Measurements from ENCODE around the gene TCTA.

DNA sequence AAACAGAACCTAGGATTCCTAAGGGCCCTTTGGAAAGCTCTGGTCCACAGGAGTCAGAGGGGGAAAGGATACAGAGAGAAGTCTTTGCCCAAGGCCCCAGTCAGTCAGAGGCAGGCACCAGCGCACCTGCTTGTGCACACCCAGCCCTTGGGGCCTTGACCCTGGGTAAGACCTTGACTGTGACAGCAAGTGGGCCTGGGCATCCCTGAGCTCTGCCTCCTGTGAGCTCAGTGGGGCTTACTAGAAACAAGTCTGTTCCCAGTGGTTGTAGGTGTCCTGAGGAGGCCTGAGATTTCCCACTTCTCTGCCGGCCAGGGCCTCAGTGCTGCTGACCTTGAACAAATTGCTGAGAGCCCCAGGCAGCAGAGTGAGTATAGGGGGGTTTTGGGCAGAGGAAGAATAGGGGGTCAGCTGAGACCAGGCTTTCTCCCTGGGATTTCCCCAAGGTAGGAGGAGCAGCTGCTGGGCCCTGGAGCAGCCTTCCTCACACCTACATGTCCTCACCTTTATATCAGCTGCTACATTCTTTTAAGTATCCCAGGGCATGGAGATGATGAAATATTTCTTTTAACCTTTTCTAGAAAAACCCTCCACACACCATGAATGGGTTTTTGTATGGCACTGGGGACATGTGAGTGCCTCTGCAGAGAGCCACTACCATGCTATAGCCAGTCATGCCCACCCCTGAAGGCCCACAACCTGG, 48.1 kb downstream of the TCTA start:
- TF ChIP-seq, protein P1, sequence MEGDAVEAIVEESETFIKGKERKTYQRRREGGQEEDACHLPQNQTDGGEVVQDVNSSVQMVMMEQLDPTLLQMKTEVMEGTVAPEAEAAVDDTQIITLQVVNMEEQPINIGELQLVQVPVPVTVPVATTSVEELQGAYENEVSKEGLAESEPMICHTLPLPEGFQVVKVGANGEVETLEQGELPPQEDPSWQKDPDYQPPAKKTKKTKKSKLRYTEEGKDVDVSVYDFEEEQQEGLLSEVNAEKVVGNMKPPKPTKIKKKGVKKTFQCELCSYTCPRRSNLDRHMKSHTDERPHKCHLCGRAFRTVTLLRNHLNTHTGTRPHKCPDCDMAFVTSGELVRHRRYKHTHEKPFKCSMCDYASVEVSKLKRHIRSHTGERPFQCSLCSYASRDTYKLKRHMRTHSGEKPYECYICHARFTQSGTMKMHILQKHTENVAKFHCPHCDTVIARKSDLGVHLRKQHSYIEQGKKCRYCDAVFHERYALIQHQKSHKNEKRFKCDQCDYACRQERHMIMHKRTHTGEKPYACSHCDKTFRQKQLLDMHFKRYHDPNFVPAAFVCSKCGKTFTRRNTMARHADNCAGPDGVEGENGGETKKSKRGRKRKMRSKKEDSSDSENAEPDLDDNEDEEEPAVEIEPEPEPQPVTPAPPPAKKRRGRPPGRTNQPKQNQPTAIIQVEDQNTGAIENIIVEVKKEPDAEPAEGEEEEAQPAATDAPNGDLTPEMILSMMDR (IDR thresholded peaks at IDR 0.05): no peak
- no peak for TF ChIP-seq POLR2A (IDR thresholded peaks at IDR 0.05)

Measured in tibial nerve (tissue), 3 donors.